HEK293 (cell line): ENCODE data around the gene BTG3.

Experiments used
- CTCF ChIA-PET: fragments of 350-600 bp; formaldehyde crosslinking; extraction: SDS; loops from one replicate; lab custom pipeline; 2021; ENCODE audit warnings: antibody characterized with exemption; lab: Yijun Ruan, JAX
- POLR2A ChIA-PET: fragments of 300-600 bp; formaldehyde crosslinking; extraction: SDS; loops from one replicate; lab custom pipeline; 2020; ENCODE audit warnings: antibody characterized with exemption, inconsistent platforms; lab: Yijun Ruan, JAX
- H3K27ac ChIP-seq: fragments of 200-500 bp; sonication (Bioruptor generic); 2 replicates; pipeline ENCODE4 v1.5.1; 2014; ENCODE audit warnings: low read depth, low read length, control low read depth, inconsistent platforms; ENCODE audit errors: extremely low read depth
- H3K36me3 ChIP-seq, 2 experiments: fragments of 200-500 bp in 1 of 2; sonication (Bioruptor generic) in 1 of 2; 1 replicate in 1 of 2; 2 replicates in 1 of 2; pipeline ENCODE4 v1.5.1; 2014 to 2017; ENCODE audit warnings: inconsistent platforms in 2 of 2, low read length in 2 of 2; ENCODE audit not compliant: control insufficient read depth in 2 of 2, insufficient read depth in 1 of 2
- H3K4me1 ChIP-seq: fragments of 200-500 bp; sonication (Bioruptor generic); 2 replicates; pipeline ENCODE4 v1.5.1; 2014; ENCODE audit warnings: mild to moderate bottlenecking, low read length, inconsistent platforms; ENCODE audit not compliant: control insufficient read depth, insufficient read depth
- H3K4me3 ChIP-seq: 2 replicates; pipeline ENCODE4 v1.5.1; 2011; ENCODE audit warnings: low read depth, mild to moderate bottlenecking, control low read depth, low read length, moderate library complexity
- H3K9me3 ChIP-seq: fragments of 200-500 bp; sonication (Bioruptor generic); 2 replicates; pipeline ENCODE4 v1.5.1; 2014; ENCODE audit warnings: low read depth, low read length, inconsistent platforms; ENCODE audit not compliant: control insufficient read depth, insufficient read depth
- IKZF3 ChIP-seq: fragments of 450-650 bp; IDR thresholded peaks from 2 replicates; pipeline ENCODE4 v1.5.0; 2018; ENCODE audit warnings: missing biosample characterization, mild to moderate bottlenecking, missing genetic modification characterization, moderate library complexity
- KLF16 ChIP-seq: fragments of 450-650 bp; formaldehyde crosslinking; IDR thresholded peaks from 2 replicates; pipeline ENCODE4 v1.5.1; 2017; ENCODE audit warnings: missing biosample characterization, missing genetic modification characterization
- MEIS1 ChIP-seq: sonication (generic); formaldehyde crosslinking; IDR thresholded peaks from 2 replicates; pipeline ENCODE4 v1.8.1; 2022; ENCODE audit warnings: missing genetic modification reagents, mild to moderate bottlenecking, borderline replicate concordance
- PRDM1 ChIP-seq: fragments of 450-650 bp; formaldehyde crosslinking; IDR thresholded peaks from 2 replicates; pipeline ENCODE4; 2016; ENCODE audit warnings: missing biosample characterization, missing genetic modification characterization
- SP2 ChIP-seq: fragments of 450-650 bp; formaldehyde crosslinking; IDR thresholded peaks from 2 replicates; pipeline ENCODE4 v1.5.1; 2016; ENCODE audit warnings: missing biosample characterization, missing genetic modification characterization
- SP3 ChIP-seq: fragments of 450-650 bp; formaldehyde crosslinking; IDR thresholded peaks from 2 replicates; pipeline ENCODE4 v1.5.1; 2016; ENCODE audit warnings: missing biosample characterization, missing genetic modification characterization
- ZBTB49 ChIP-seq: fragments of 450-650 bp; formaldehyde crosslinking; IDR thresholded peaks from 2 replicates; pipeline ENCODE4 v1.5.1; 2016; ENCODE audit warnings: missing biosample characterization, missing genetic modification characterization, low read depth
- ZBTB7A ChIP-seq: fragments of 450-650 bp; formaldehyde crosslinking; IDR thresholded peaks from 2 replicates; pipeline ENCODE4 v1.5.1; 2016; ENCODE audit warnings: low read depth, missing biosample characterization, missing genetic modification characterization
- ZFHX2 ChIP-seq: fragments of 450-650 bp; formaldehyde crosslinking; conservative IDR thresholded peaks from 2 replicates; pipeline ENCODE4 v1.5.1; 2016; ENCODE audit warnings: missing biosample characterization, missing genetic modification characterization
- ZNF133 ChIP-seq: fragments of 450-650 bp; formaldehyde crosslinking; IDR thresholded peaks from 2 replicates; pipeline ENCODE4 v1.5.1; 2016; ENCODE audit warnings: missing biosample characterization, missing genetic modification characterization
- ZNF16 ChIP-seq: fragments of 450-650 bp; formaldehyde crosslinking; IDR thresholded peaks from 2 replicates; pipeline ENCODE4 v1.5.1; 2016; ENCODE audit warnings: low read depth, missing biosample characterization, missing genetic modification characterization
- ZNF184 ChIP-seq: fragments of 450-650 bp; IDR thresholded peaks from 2 replicates; pipeline ENCODE4 v1.5.1; 2018; ENCODE audit warnings: missing biosample characterization, mild to moderate bottlenecking, missing genetic modification characterization
- ZNF248 ChIP-seq: fragments of 450-650 bp; formaldehyde crosslinking; IDR thresholded peaks from 2 replicates; pipeline ENCODE4 v1.5.1; 2017; ENCODE audit warnings: missing biosample characterization, missing genetic modification characterization
- ZNF26 ChIP-seq: fragments of 450-650 bp; formaldehyde crosslinking; IDR thresholded peaks from 2 replicates; pipeline ENCODE4 v1.5.1; 2016; ENCODE audit warnings: missing biosample characterization, missing genetic modification characterization
- ZNF266 ChIP-seq: fragments of 450-650 bp; formaldehyde crosslinking; IDR thresholded peaks from 2 replicates; pipeline ENCODE4 v1.5.1; 2016; ENCODE audit warnings: missing biosample characterization, missing genetic modification characterization, low read depth
- ZNF341 ChIP-seq: fragments of 450-650 bp; formaldehyde crosslinking; IDR thresholded peaks from 2 replicates; pipeline ENCODE4; 2016; ENCODE audit warnings: low read depth, missing biosample characterization, missing genetic modification characterization
- ZNF423 ChIP-seq: fragments of 450-650 bp; formaldehyde crosslinking; IDR thresholded peaks from 2 replicates; pipeline ENCODE4 v1.5.1; 2016; ENCODE audit warnings: missing biosample characterization, missing genetic modification characterization
- ZNF501 ChIP-seq: fragments of 450-650 bp; formaldehyde crosslinking; IDR thresholded peaks from 2 replicates; pipeline ENCODE4 v1.5.1; 2016; ENCODE audit warnings: missing biosample characterization, missing genetic modification characterization
- ZNF521 ChIP-seq: fragments of 450-650 bp; formaldehyde crosslinking; IDR thresholded peaks from 2 replicates; pipeline ENCODE4 v1.5.1; 2017; ENCODE audit warnings: missing biosample characterization, mild to moderate bottlenecking, missing genetic modification characterization
- ZNF544 ChIP-seq: fragments of 450-650 bp; formaldehyde crosslinking; IDR thresholded peaks from 2 replicates; pipeline ENCODE4 v1.5.0; 2017; ENCODE audit warnings: missing biosample characterization, missing genetic modification characterization
- ZNF561 ChIP-seq: fragments of 450-650 bp; IDR thresholded peaks from 2 replicates; pipeline ENCODE4 v1.5.1; 2018; ENCODE audit warnings: missing biosample characterization, missing genetic modification characterization, borderline replicate concordance
- ZNF585B ChIP-seq: fragments of 450-650 bp; formaldehyde crosslinking; IDR thresholded peaks from 2 replicates; pipeline ENCODE4 v1.5.1; 2016; ENCODE audit warnings: missing biosample characterization, missing genetic modification characterization
- ZNF596 ChIP-seq: fragments of 450-650 bp; IDR thresholded peaks from 2 replicates; pipeline ENCODE4 v1.5.0; 2018; ENCODE audit warnings: missing biosample characterization, mild to moderate bottlenecking, missing genetic modification characterization, moderate library complexity
- ZNF621 ChIP-seq: fragments of 450-650 bp; formaldehyde crosslinking; IDR thresholded peaks from 2 replicates; pipeline ENCODE4 v1.5.1; 2017; ENCODE audit warnings: missing biosample characterization, missing genetic modification characterization
- ZNF701 ChIP-seq: fragments of 450-650 bp; formaldehyde crosslinking; IDR thresholded peaks from 2 replicates; pipeline ENCODE4 v1.5.1; 2016; ENCODE audit warnings: missing biosample characterization, missing genetic modification characterization
- ZNF76 ChIP-seq: fragments of 450-650 bp; formaldehyde crosslinking; IDR thresholded peaks from 2 replicates; pipeline ENCODE4; 2016; ENCODE audit warnings: low read depth, missing biosample characterization, missing genetic modification characterization, borderline replicate concordance
- ZNF837 ChIP-seq: fragments of 450-650 bp; formaldehyde crosslinking; IDR thresholded peaks from 2 replicates; pipeline ENCODE4 v1.5.1; 2016; ENCODE audit warnings: missing biosample characterization, missing genetic modification characterization
- TF ChIP-seq, protein P1 (sequence below): fragments of 450-650 bp; formaldehyde crosslinking; optimal IDR thresholded peaks from 2 replicates; pipeline ENCODE3; 2016; ENCODE audit warnings: missing biosample characterization, mild to moderate bottlenecking, missing genetic modification characterization

BTG3 gene

DNA sequence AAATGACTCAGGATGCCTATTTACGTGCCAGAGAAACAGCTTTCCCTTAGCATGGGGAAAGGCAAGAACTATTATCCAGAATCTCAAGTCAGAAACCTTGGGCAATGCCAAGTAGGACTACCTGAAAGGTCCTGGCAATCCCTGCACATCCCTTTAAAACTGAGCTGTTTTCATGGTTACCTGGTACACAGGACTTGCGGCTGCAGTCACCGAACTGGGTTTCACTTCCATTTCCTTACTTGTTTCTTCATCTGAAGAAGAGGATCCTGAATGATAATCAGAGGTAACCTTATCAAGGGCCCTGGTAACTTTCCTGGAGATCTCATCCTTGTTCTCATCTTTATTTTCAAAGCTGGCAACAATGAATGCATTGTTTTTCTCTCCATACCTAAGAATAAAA is 14.3 kb downstream of the BTG3 start:
- Histone ChIP-seq H3K9me3 (no peaks in the 10 kb centered on the region), H3K27ac (no peak overlapping the region), H3K36me3 (peaks cover 91 to 95% of the 10 kb centered on the region in 2 experiments), H3K4me1 (peaks cover 11% of the 10 kb centered on the region), H3K4me3 (no peak overlapping the region)
- no peak for TF ChIP-seq ZNF341
- TF ChIP-seq ZNF423 (tag by site-specific recombination): no peak
- TF ChIP-seq ZNF266 (tag by site-specific recombination): no peak
- no peak for TF ChIP-seq ZNF133
- TF ChIP-seq ZBTB7A (tag by site-specific recombination): no peak
- no peak for TF ChIP-seq ZNF76 (tag by site-specific recombination)
- no peak for TF ChIP-seq ZNF621 (tag by site-specific recombination)
- ChIA-PET POLR2A (interaction anchor here (1.3 kb wide), 1 partner anchor 12 kb away, joined by 5 read pairs; no protein-coding TSS in a partner anchor), CTCF (interaction anchor here (0.7 to 1.4 kb wide), 3 partner anchors 13 to 440 kb away, joined by 3 to 9 read pairs (median 3); no protein-coding TSS in a partner anchor)

DNA sequence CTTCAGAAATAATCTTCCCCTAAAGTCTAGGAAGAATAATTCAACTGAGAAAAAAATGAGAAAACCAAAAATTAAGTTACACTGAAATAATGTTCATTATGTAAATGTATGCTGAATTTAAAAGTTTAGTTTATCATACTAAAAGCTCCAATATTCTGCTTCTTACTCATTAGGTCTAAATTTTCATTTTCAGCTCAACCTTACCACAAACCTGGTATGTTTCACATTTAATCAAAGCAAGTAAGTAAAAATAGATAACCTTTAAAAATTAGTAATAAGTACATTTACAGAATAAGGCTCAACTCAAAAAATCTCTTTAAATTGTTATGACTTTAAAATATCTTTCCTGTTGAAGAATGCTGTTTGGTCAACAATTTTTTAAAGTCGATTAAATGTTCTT is 15.0 kb downstream of the BTG3 start:
- H3K27ac ChIP-seq: no peak overlapping the region
- no peak for TF ChIP-seq ZNF133
- TF ChIP-seq ZNF423 (tag by site-specific recombination): no peak
- no peak for TF ChIP-seq IKZF3
- TF ChIP-seq ZNF544 (tag by site-specific recombination): no peak
- TF ChIP-seq SP3 (tag by site-specific recombination): no peak
- no peak for TF ChIP-seq ZNF837 (tag by site-specific recombination)
- no peak for TF ChIP-seq ZNF16 (tag by site-specific recombination)
- TF ChIP-seq ZNF521: no peak
- TF ChIP-seq ZNF341: no peak
- TF ChIP-seq SP2 (tag by site-specific recombination): no peak
- no peak for TF ChIP-seq ZNF596 (tag by site-specific recombination)
- no peak for TF ChIP-seq MEIS1
- TF ChIP-seq, protein P1, sequence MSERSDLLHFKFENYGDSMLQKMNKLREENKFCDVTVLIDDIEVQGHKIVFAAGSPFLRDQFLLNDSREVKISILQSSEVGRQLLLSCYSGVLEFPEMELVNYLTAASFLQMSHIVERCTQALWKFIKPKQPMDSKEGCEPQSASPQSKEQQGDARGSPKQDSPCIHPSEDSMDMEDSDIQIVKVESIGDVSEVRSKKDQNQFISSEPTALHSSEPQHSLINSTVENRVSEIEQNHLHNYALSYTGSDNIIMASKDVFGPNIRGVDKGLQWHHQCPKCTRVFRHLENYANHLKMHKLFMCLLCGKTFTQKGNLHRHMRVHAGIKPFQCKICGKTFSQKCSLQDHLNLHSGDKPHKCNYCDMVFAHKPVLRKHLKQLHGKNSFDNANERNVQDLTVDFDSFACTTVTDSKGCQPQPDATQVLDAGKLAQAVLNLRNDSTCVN (tag by site-specific recombination): no peak
- no peak for TF ChIP-seq ZNF561 (tag by site-specific recombination)
- no peak for TF ChIP-seq KLF16 (tag by site-specific recombination)
- no peak for TF ChIP-seq ZNF501 (tag by site-specific recombination)
- peaks cover 4% of the 10 kb centered on the region for H3K4me1 ChIP-seq
- no peaks in the 10 kb centered on the region for H3K9me3 ChIP-seq
- ChIA-PET POLR2A (interaction anchor here (1.3 kb wide), 1 partner anchor 13 kb away, joined by 5 read pairs; no protein-coding TSS in a partner anchor), CTCF (interaction anchor here (1.4 kb wide), 1 partner anchor 12 kb away, joined by 9 read pairs; no protein-coding TSS in a partner anchor)
- no peak overlapping the region for H3K4me3 ChIP-seq
- peaks cover 95 to 98% of the 10 kb centered on the region in 2 experiments for H3K36me3 ChIP-seq

DNA sequence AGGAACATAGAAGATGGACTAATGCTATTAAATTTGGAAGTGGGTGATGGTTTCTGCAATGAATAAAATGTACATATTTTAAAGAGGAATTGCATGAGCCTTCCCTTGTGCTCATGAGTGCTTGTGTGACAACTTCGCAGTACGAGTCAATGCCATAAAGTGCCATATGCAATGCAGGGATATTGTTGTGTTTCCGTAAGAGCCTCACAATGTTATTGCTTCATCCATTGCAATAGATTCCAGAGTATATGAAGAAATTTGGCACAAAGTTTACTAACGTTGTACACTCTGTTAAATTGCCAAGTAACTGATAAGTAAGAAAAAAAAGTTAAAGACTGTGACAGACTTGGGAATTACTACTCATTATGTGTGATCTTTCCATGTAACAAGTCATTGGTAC is 22.3 kb downstream of the BTG3 start:
- POLR2A ChIA-PET: no interaction called here
- Histone ChIP-seq H3K4me3 (no peak overlapping the region), H3K27ac (no peak overlapping the region), H3K36me3 (peaks cover 30 to 37% of the 10 kb centered on the region in 2 experiments), H3K9me3 (no peaks in the 10 kb centered on the region), H3K4me1 (no peaks in the 10 kb centered on the region)
- CTCF ChIA-PET: interaction anchor here (1.1 to 2.7 kb wide), 2 partner anchors 11 to 203 kb away, joined by 3 to 21 read pairs; no protein-coding TSS in a partner anchor
- TF ChIP-seq PRDM1 (tag by site-specific recombination): no peak
- TF ChIP-seq ZNF701: no peak
- TF ChIP-seq ZNF521: no peak
- no peak for TF ChIP-seq ZNF585B (tag by site-specific recombination)
- TF ChIP-seq ZNF26: no peak
- TF ChIP-seq ZNF561 (tag by site-specific recombination): no peak
- TF ChIP-seq ZFHX2 (tag by site-specific recombination): no peak
- no peak for TF ChIP-seq ZBTB49 (tag by site-specific recombination)
- TF ChIP-seq ZNF248 (tag by site-specific recombination): no peak
- TF ChIP-seq ZBTB7A (tag by site-specific recombination): no peak
- TF ChIP-seq ZNF184 (tag by site-specific recombination): no peak
